ENCODE results near the gene CACNA1E.

Gene CACNA1E

DNA sequence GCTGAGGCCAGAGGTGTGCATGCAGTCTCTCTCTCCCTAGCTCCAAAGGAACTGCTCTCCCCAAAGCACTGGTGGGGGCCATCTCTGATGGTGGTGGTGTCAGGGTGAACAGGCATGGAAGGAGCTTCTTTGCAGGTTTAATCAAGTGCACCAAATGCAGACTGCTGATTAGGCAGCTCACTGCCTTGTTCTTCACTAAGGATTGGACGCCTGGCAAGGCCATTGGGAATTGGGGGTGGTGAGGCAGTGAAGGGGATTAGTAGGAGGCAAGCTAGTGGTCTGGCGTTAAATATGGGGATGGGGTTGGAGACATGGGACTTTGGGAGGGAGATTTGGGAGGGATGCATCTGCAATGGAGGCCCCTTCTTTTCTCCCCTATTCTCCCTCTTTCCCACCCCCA lies 1.5 kb downstream of the CACNA1E start:
- H3K27ac ChIP-seq, result no peak overlapping the region
- TF ChIP-seq, protein P1, sequence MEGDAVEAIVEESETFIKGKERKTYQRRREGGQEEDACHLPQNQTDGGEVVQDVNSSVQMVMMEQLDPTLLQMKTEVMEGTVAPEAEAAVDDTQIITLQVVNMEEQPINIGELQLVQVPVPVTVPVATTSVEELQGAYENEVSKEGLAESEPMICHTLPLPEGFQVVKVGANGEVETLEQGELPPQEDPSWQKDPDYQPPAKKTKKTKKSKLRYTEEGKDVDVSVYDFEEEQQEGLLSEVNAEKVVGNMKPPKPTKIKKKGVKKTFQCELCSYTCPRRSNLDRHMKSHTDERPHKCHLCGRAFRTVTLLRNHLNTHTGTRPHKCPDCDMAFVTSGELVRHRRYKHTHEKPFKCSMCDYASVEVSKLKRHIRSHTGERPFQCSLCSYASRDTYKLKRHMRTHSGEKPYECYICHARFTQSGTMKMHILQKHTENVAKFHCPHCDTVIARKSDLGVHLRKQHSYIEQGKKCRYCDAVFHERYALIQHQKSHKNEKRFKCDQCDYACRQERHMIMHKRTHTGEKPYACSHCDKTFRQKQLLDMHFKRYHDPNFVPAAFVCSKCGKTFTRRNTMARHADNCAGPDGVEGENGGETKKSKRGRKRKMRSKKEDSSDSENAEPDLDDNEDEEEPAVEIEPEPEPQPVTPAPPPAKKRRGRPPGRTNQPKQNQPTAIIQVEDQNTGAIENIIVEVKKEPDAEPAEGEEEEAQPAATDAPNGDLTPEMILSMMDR (conservative IDR thresholded peaks at IDR 0.05), result no peak
- TF ChIP-seq ZFX (IDR thresholded peaks at IDR 0.05), result no peak

DNA sequence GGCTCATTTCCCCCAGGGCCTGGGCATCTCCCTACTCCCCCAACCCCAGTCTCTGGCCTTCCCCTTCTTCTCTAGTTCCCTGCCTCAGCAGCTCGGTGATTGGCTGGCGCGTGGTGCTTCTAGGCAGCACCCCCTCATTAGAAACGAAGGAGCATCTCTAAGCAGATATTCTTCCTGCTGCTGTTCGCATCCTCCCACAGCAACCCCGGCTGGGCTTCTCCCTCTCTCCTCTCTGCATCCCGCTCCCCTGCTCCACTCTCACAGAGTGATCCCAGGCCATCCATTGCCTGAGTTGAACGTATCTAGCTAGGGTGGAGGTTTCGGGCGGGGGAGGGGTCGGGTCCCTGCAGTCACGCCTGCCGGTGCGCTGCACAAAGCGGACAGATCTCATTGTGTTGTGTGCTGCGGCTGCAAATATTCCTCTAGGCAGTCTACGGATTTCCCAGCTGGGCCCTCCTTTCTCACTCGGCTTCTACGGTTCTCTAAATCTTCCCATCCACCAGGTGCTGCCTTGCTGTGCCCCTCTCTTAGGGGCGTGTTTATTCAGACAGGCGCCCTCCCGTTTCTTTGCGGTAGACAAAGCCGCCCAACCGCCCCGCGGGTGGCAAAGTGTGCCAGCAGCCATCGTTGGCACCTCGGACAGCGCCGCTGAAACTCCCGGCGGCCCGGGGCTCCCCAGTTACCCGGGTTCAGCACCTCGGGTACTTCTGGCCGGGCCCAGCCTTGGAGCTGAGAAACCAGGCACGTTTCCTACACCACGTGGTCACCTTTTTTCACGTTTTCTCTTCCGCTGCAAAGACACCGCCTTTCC lies 2.2 kb downstream of the CACNA1E start:
- H3K27ac ChIP-seq, result no peak overlapping the region
- TF ChIP-seq ZFX (IDR thresholded peaks at IDR 0.05), result no peak
- TF ChIP-seq, protein P1 (conservative IDR thresholded peaks at IDR 0.05), result no peak

DNA sequence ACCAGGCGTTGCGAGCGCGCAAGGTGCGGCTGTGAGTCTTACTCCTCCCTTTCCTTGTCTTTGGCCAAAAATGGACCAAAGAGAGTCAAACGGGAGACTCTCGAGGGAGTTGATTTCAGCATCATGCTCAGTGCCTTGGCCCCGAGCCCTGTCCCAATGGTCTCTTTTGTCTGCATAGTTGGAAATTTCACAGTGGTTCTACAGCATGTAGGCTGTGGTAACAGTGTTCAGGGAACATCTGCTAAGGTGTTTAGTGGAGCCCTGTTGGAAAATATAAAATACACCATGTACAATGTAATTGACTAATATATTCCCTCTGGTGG lies 2.7 kb downstream of the CACNA1E start:
- H3K27ac ChIP-seq, result no peak overlapping the region
- TF ChIP-seq ZFX (IDR thresholded peaks at IDR 0.05), result no peak
- TF ChIP-seq, protein P1 (conservative IDR thresholded peaks at IDR 0.05), result no peak

DNA sequence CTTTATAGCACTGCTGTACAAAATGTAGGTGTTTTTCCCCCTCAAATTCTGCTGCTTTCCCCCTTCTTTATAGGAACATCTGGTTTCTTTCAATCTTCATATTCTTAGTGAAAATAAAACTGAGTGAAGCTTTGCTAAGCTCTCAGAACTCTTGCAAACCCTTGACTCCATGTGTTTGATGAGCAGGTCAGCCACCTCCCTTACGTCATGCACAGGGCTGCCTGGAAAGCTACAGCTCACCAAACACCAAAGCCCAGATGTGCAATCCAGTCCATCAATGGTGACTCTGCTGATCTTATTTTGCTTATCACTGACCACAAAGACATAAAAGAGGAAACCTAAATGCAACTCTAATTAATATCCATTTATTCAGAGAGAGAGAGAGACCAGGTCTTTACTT lies 5.5 kb downstream of the CACNA1E start:
- H3K27ac ChIP-seq, result no peak overlapping the region
- TF ChIP-seq ZFX (IDR thresholded peaks at IDR 0.05), result no peak
- TF ChIP-seq, protein P1 (conservative IDR thresholded peaks at IDR 0.05), result no peak

DNA sequence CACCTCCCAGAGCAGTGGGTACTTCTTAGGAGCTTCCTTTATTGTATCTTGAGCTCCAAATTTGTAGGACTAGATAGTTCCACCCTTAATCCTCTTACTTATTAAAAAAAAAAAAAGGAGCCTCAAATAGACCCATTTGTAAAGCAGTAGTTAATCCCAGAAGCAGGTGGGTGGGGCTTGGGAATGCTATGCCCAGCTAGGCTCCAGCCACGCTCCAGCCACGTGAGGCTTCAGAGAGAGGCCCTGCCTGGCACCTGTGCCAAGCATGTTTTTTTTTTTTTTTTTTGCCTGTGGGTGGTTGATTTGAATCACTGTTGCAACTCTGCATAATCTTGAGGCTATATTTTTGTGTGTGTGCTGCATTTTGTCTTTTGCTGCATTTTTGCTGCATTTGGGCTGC lies 7.0 kb downstream of the CACNA1E start:
- no peak overlapping the region for H3K27ac ChIP-seq
- TF ChIP-seq, protein P1 (conservative IDR thresholded peaks at IDR 0.05), result no peak

DNA sequence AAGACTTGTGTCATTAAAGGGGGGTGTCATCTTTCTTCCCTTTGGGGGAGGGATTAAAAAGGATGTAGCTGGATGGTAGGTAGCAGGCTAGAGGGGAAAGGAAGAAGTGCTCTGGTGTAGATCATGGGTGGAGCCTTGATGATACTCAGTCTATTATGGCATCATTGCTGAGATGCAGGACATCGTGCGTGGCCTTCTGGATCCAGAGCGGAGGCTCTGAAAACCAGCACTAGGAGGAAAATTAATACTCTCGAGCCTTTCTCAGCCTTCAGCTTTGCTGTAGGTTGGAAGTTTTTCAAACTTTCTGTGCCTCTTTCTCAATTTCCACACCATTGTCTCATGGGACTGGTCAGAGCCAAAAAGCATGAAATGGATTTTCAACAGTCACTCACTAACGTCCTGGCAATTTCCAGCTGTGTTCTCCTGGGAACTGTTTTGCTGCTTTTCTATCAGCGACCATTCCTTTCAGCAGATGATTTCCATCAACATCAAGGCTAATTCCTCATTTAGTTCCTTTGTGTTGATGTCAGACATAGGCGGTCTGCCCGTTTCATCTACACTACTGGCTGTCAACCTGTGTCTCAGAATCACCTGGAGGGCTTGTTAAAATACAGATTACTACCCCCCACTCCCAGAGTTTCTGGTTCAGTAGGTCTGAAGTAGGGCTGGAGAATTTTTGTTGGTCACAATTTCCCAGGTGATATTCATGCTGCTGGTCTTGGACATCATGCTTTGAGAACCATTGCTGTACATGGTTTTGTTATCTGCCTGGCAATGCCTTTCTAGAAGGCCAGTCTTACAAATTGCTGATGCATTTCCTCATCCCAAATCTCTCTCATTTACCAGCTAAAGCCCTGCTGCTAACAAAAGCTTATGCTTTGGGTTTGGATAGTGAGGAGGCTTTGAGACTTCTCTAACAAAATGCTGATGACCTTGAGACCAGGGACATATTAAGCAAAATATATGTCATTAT lies 7.7 kb downstream of the CACNA1E start:
- H3K27ac ChIP-seq, result no peak overlapping the region
- TF ChIP-seq, protein P1 (conservative IDR thresholded peaks at IDR 0.05), result no peak
- no peak for TF ChIP-seq ZFX (IDR thresholded peaks at IDR 0.05)

DNA sequence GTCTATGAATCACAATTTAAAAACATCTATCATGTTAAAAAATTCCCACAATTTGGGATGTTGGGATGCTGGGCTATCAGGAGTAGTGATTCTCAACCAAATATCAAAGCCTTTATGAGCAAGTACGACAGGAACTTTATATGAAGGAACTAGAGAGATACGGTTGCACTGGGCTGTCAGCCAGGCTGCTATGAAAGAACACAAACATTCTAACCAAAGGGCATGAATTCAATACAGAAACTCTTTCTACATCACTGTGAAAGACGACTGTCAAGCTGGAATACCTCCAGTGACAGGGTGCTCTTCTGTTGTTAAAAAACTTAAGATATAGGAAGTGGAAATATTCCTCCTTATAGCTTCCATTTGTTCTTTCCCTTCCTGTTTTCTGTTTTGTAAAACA lies 9.8 kb downstream of the CACNA1E start:
- no peak overlapping the region for H3K27ac ChIP-seq
- TF ChIP-seq ZFX (IDR thresholded peaks at IDR 0.05), result no peak
- TF ChIP-seq, protein P1 (conservative IDR thresholded peaks at IDR 0.05), result no peak
